GM12875 (cell line): ENCODE data around the gene UIMC1.

ENCODE experiments used
- H3K4me3 ChIP-seq: one replicate; pipeline ENCODE4 v1.5.1; 2011; ENCODE audit warnings: low read depth, low read length, control low read depth
- CTCF ChIP-seq: IDR thresholded peaks from 2 replicates; pipeline ENCODE4 v1.5.1; 2011; ENCODE audit warnings: low read depth, mild to moderate bottlenecking, control low read depth, inconsistent platforms, low read length, moderate library complexity, borderline replicate concordance; ENCODE audit not compliant: insufficient read depth

UIMC1 gene

GRCh38 chr5:176955895-176956294 lies 50.7 kb downstream of the UIMC1 start:
- no peak overlapping the region for H3K4me3 ChIP-seq

GRCh38 chr5:176954050-176954449 lies 52.5 kb downstream of the UIMC1 start:
- H3K4me3 ChIP-seq = no peak overlapping the region
- TF ChIP-seq CTCF = no peak

More at GRCh38 chr5:176955895-176956294, 50.7 kb downstream of the UIMC1 start:
- no peak for TF ChIP-seq CTCF

GRCh38 chr5:176952531-176953193 lies 53.9 kb downstream of the UIMC1 start:
- H3K4me3 ChIP-seq = no peak overlapping the region
- TF ChIP-seq CTCF = no peak

GRCh38 chr5:176948458-176948857 lies 58.1 kb downstream of the UIMC1 start:
- H3K4me3 ChIP-seq = no peak overlapping the region
- no peak for TF ChIP-seq CTCF

GRCh38 chr5:176947847-176948246 lies 58.7 kb downstream of the UIMC1 start:
- H3K4me3 ChIP-seq = no peak overlapping the region
- no peak for TF ChIP-seq CTCF

- no peak overlapping the region for H3K4me3 ChIP-seq
- no peak for TF ChIP-seq CTCF
These were observed 62.3 kb downstream of the UIMC1 start for GRCh38 chr5:176944268-176944667.

- TF ChIP-seq CTCF = no peak
These were observed 62.8 kb downstream of the UIMC1 start for GRCh38 chr5:176943816-176944215.

More at GRCh38 chr5:176943816-176944215, 62.8 kb downstream of the UIMC1 start:
- no peak overlapping the region for H3K4me3 ChIP-seq
